ENCODE data around the gene CLCN6.

Gene CLCN6

GRCh38 chr1:11831945-11832725 lies 26.1 kb downstream of the CLCN6 start:
- no peak for DNase-seq

- no peak for DNase-seq
Observed at GRCh38 chr1:11833497-11833896, 27.5 kb downstream of the CLCN6 start.

- no peak for DNase-seq
Observed at GRCh38 chr1:11833900-11834299, 27.9 kb downstream of the CLCN6 start.

GRCh38 chr1:11835441-11836225 lies 29.6 kb downstream of the CLCN6 start:
- no peak for DNase-seq

GRCh38 chr1:11836955-11837766 lies 31.2 kb downstream of the CLCN6 start:
- DNase-seq, result no peak

- DNase-seq, result no peak
Observed at GRCh38 chr1:11837767-11838348, 31.9 kb downstream of the CLCN6 start.

- peak; percentile 43 for DNase-seq
Observed at GRCh38 chr1:11838349-11839272, 32.6 kb downstream of the CLCN6 start.

GRCh38 chr1:11839727-11840705 lies 34.0 kb downstream of the CLCN6 start:
- no peak for DNase-seq

- DNase-seq, result no peak
Observed at GRCh38 chr1:11841245-11842153, 35.5 kb downstream of the CLCN6 start.

- no peak for DNase-seq
Observed at GRCh38 chr1:11842154-11843041, 36.4 kb downstream of the CLCN6 start.

- no peak for DNase-seq
Observed at GRCh38 chr1:11845641-11846335, 39.8 kb downstream of the CLCN6 start.

- DNase-seq, result no peak
Observed at GRCh38 chr1:11847667-11848372, 41.8 kb downstream of the CLCN6 start, which contains the start of gene NPPA. Gene NPPA, minus strand, starts transcription at chr1:11847783. Its CDS starts 99 bp downstream, at chr1:11847684.

GRCh38 chr1:11848373-11848700 lies 42.3 kb downstream of the CLCN6 start:
- no peak for DNase-seq

- DNase-seq, result no peak
Observed at GRCh38 chr1:11850156-11850555, 44.2 kb downstream of the CLCN6 start.

- DNase-seq, result no peak
Observed at GRCh38 chr1:11851180-11851579, 45.2 kb downstream of the CLCN6 start.

- DNase-seq, result no peak
Observed at GRCh38 chr1:11854519-11854918, 48.5 kb downstream of the CLCN6 start.

- DNase-seq, result no peak
Observed at GRCh38 chr1:11855430-11855829, 49.4 kb downstream of the CLCN6 start.
